ENCODE results near the gene HOXB9. TPM values are rescaled to one million over a fixed set of nuclear protein-coding genes. Genes with fewer than 3 reads are reported as not detected.

The HOXB9 gene
- total RNA-seq, 1 donor from 2014 or later = 0.13 TPM

DNA sequence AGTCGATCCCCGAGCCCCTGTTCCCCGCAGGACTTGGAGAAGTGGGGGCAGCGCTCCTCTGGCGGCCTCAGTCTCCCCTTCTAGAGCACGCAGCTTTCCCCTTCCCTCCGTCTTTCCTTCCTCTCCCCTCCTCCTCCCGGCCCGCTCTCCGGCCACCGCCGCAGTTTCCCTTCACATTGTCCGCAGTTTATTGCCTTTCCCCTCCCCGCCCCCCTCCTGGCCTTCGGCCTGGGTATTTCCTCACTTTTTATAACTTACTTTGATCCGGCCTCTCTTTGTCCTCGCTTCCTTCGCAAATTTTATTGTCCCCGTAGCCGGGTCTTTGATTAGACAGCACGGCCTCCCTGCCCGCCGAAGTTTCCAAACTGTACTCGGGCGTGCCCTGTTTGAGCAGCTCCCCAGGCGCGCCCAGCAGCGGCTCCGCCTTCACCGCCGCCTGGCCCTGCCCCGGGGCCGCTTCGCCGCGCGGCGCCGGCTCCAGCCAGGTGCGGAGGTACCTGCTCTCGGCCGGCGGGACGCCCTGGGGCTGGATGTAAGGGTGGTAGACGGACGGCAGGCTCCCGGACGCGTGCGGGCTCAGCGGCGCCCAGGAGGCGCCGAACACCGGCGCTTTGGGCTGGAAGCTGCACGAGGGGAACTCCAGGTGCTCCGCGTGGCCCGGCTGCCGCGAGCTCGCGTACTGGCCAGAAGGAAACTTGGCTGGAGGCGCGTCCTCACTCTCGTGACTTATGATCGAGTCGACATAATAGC, 488 bp downstream of the HOXB9 start:
- TF ChIP-seq, protein P1, sequence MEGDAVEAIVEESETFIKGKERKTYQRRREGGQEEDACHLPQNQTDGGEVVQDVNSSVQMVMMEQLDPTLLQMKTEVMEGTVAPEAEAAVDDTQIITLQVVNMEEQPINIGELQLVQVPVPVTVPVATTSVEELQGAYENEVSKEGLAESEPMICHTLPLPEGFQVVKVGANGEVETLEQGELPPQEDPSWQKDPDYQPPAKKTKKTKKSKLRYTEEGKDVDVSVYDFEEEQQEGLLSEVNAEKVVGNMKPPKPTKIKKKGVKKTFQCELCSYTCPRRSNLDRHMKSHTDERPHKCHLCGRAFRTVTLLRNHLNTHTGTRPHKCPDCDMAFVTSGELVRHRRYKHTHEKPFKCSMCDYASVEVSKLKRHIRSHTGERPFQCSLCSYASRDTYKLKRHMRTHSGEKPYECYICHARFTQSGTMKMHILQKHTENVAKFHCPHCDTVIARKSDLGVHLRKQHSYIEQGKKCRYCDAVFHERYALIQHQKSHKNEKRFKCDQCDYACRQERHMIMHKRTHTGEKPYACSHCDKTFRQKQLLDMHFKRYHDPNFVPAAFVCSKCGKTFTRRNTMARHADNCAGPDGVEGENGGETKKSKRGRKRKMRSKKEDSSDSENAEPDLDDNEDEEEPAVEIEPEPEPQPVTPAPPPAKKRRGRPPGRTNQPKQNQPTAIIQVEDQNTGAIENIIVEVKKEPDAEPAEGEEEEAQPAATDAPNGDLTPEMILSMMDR (IDR thresholded peaks at IDR 0.05) = no peak
- intact Hi-C loops (cut with micrococcal nuclease) = loop anchor here (5.0 kb wide), 1 partner anchor 127 kb away; no protein-coding TSS in a partner anchor
- Mint-ChIP-seq H3K27me3 (peaks cover 72% of the 10 kb centered on the region), H3K4me3 (peak overlapping the region; percentile 85), H3K36me3 (ENCODE audit: low read depth) (no peaks in the 10 kb centered on the region), H3K27ac (no peak overlapping the region), H3K9me3 (no peaks in the 10 kb centered on the region), H3K4me1 (peaks cover 16% of the 10 kb centered on the region)
- DNase-seq = peak; percentile 50
- ATAC-seq (ENCODE audit: low read depth) = peak; percentile 71
- ChIA-PET CTCF (interaction anchor here (0.6 to 2.1 kb wide), 6 partner anchors 8 to 291 kb away, joined by 3 to 6 read pairs (median 4); partner anchors contain the start of gene HOXB5), POLR2A (interaction anchor here (0.8 to 1.4 kb wide), 2 partner anchors 13 to 330 kb away, joined by 3 read pairs; no protein-coding TSS in a partner anchor)

DNA sequence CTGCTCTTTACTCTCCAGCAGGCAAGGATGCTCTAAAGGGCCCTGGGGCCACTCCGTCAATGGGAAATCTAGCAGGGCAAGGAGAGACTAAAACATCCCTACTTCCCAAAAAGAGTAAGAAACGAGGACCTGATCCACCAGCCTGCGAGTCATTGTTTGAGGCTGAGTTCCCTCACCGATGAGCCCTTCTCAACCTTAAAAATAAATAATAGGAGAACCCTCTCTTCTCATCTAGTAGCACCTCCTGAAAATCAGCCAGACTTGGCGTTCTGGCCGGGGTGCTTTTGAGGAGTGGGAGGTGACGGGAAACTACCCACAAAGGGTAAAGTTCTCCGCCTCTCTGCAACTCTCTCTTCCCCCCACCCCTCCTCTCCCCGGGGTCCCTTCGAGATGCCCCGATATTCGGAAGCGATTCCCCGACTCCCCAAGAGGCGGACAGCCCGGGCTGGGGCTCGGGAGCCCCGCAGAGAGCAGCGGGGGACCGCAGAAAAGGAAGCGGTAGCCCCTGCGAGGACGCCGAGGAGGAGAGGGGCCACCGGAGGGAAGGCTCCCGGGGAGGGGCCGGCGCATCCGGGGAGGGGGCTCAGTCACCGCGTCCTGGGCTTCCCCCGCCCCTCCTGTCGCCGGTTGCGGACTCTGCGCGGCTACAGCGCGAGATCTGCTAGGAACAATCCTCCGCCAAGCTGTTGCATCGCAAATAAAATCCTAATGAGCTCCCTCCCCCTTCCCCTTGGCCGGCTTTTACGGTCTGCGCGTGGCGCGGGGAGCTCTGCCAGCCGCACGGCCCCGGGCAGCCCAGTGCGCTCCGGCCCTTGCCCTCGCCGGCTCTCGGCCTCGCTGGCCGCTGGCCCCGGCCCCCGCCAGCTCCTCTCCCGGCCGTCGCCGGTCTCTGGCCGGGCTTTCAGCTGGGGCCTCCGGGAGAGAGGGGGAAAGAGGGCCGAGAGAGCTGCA, 1.3 kb downstream of the HOXB9 start:
- POLR2A ChIA-PET = interaction anchor here (0.8 to 1.4 kb wide), 2 partner anchors 12 to 329 kb away, joined by 3 read pairs; no protein-coding TSS in a partner anchor
- H3K4me3 Mint-ChIP-seq = peak overlapping the region; percentile 32
- intact Hi-C loops (cut with micrococcal nuclease) = loop anchor here (5.0 kb wide), 1 partner anchor 127 kb away; no protein-coding TSS in a partner anchor
- H3K36me3 Mint-ChIP-seq (ENCODE audit: low read depth) = no peaks in the 10 kb centered on the region
- peaks cover 69% of the 10 kb centered on the region for H3K27me3 Mint-ChIP-seq
- no peaks in the 10 kb centered on the region for H3K9me3 Mint-ChIP-seq
- ATAC-seq (ENCODE audit: low read depth) (peak; percentile 8), DNase-seq (no peak)
- H3K27ac Mint-ChIP-seq = no peak overlapping the region
- TF ChIP-seq, protein P1 (IDR thresholded peaks at IDR 0.05) = no peak
- CTCF ChIA-PET = interaction anchor here (1.1 to 2.1 kb wide), 4 partner anchors 12 to 290 kb away, joined by 3 to 6 read pairs (median 4); partner anchors contain the start of gene HOXB5
- peaks cover 16% of the 10 kb centered on the region for H3K4me1 Mint-ChIP-seq

DNA sequence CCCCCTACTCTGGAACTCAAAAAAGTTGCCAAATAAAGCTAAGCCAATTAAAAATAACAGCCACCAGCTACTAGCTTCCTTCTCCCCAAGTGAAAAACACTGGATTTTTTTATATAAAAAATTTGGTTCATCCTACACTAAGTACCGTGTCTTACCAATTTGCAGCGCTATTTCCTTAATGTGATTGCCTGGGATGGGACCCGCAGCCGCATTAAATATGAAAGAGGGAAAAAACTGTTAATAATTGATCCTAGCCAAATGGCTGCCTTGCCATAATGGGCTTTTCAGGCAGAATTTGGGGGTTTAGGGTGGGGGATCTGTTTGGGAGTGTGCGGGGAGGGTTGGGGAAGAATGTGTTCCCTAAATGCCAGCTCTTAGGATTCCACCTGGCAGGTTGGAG, 2.0 kb downstream of the HOXB9 start:
- H3K27ac Mint-ChIP-seq = no peak overlapping the region
- no peak overlapping the region for H3K4me3 Mint-ChIP-seq
- peaks cover 68% of the 10 kb centered on the region for H3K27me3 Mint-ChIP-seq
- TF ChIP-seq, protein P1 (IDR thresholded peaks at IDR 0.05) = no peak
- POLR2A ChIA-PET = no interaction called here
- CTCF ChIA-PET = interaction anchor here (1.3 kb wide), 1 partner anchor 11 kb away, joined by 3 read pairs; no protein-coding TSS in a partner anchor
- no peaks in the 10 kb centered on the region for H3K36me3 Mint-ChIP-seq (ENCODE audit: low read depth)
- intact Hi-C loops (cut with micrococcal nuclease) = no loop called here
- DNase-seq = no peak
- no peaks in the 10 kb centered on the region for H3K9me3 Mint-ChIP-seq
- peaks cover 16% of the 10 kb centered on the region for H3K4me1 Mint-ChIP-seq
- no peak for ATAC-seq (ENCODE audit: low read depth)

DNA sequence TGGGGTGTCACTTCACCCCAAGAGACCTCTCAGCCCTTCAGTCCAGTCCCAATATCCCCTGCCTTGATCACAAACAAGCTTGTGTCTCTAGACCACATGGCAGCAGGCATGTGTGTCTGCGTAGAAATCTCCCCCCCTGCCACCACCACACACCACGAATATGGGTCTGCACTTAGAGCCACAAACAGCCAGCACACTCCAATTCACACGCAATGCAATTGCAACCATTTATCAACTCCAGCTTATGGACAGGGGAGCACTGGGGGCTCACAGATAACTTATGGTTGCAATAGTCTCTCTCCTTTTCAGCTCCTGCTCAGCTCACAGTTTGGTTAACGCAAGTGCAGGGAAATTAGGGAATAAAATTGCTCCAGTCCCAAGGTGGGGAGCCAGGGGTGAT, 2.6 kb downstream of the HOXB9 start:
- POLR2A ChIA-PET = interaction anchor here (0.6 kb wide), 2 partner anchors 526 to 1544 kb away, joined by 3 read pairs; no protein-coding TSS in a partner anchor
- TF ChIP-seq, protein P1 (IDR thresholded peaks at IDR 0.05) = no peak
- no peaks in the 10 kb centered on the region for H3K36me3 Mint-ChIP-seq (ENCODE audit: low read depth)
- no peak for ATAC-seq (ENCODE audit: low read depth)
- H3K27ac Mint-ChIP-seq = no peak overlapping the region
- CTCF ChIA-PET = interaction anchor here (1.3 to 2.4 kb wide), 3 partner anchors 9 to 13 kb away, joined by 3 to 9 read pairs (median 3); no protein-coding TSS in a partner anchor
- intact Hi-C loops (cut with micrococcal nuclease) = no loop called here
- H3K4me3 Mint-ChIP-seq = no peak overlapping the region
- no peaks in the 10 kb centered on the region for H3K9me3 Mint-ChIP-seq
- H3K4me1 Mint-ChIP-seq = peaks cover 21% of the 10 kb centered on the region
- H3K27me3 Mint-ChIP-seq = peaks cover 67% of the 10 kb centered on the region
- DNase-seq = no peak
